Measurements from ENCODE around the gene PSMG3. TPM values are rescaled to one million over a fixed set of nuclear protein-coding genes. Genes with fewer than 3 reads are reported as not detected.

The PSMG3 gene
- total RNA-seq, 1 experiment from 2014 or later: 33.3 TPM

DNA sequence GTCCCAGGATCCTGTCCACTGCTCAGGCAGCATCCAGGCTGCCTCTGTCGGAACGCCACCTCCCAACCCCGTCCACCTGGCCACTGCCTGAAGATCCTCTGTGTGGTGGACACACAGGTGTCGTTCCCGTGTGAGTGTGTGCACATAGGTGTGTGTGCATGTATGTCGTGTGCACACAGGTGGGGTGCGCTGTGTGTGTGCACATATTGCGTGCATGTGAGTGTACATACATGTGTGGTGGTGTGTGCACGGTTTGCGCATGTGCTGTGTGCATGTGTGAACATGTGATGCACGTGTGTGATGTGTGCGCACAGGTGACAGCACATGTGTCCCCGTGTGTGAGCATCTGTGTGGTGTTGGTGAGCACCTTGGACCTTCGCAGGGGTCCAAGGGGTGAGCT, 20.9 kb downstream of the PSMG3 start:
- H3K9me3 Mint-ChIP-seq: no peaks in the 10 kb centered on the region
- DNase-seq (ENCODE audit: low spot score): no peak
- ChIA-PET POLR2A (no interaction called here), CTCF (interaction anchor here (0.6 to 2.1 kb wide), 3 partner anchors 9 to 144 kb away, joined by 3 to 7 read pairs (median 5); no protein-coding TSS in a partner anchor)
- H3K27me3 Mint-ChIP-seq (ENCODE audit: low read depth): no peaks in the 10 kb centered on the region
- no peaks in the 10 kb centered on the region for H3K36me3 Mint-ChIP-seq
- peak overlapping the region; percentile 89 for H3K27ac Mint-ChIP-seq
- TF ChIP-seq NR3C1 (CRISPR knock-in tag; conservative IDR thresholded peaks at IDR 0.05; ENCODE audit: low read depth) (no peak), SMAD3 (CRISPR knock-in tag; IDR thresholded peaks at IDR 0.05; ENCODE audit: borderline replicate concordance) (no peak), OVOL2 (CRISPR knock-in tag; IDR thresholded peaks at IDR 0.05; ENCODE audit: borderline replicate concordance) (no peak), ZNF263 (CRISPR knock-in tag; IDR thresholded peaks at IDR 0.05; ENCODE audit: low read depth) (no peak), KAT7 (CRISPR knock-in tag; IDR thresholded peaks at IDR 0.05; ENCODE audit: borderline replicate concordance) (no peak), SOX15 (CRISPR knock-in tag; IDR thresholded peaks at IDR 0.05) (no peak)
- TF ChIP-seq, protein P1, sequence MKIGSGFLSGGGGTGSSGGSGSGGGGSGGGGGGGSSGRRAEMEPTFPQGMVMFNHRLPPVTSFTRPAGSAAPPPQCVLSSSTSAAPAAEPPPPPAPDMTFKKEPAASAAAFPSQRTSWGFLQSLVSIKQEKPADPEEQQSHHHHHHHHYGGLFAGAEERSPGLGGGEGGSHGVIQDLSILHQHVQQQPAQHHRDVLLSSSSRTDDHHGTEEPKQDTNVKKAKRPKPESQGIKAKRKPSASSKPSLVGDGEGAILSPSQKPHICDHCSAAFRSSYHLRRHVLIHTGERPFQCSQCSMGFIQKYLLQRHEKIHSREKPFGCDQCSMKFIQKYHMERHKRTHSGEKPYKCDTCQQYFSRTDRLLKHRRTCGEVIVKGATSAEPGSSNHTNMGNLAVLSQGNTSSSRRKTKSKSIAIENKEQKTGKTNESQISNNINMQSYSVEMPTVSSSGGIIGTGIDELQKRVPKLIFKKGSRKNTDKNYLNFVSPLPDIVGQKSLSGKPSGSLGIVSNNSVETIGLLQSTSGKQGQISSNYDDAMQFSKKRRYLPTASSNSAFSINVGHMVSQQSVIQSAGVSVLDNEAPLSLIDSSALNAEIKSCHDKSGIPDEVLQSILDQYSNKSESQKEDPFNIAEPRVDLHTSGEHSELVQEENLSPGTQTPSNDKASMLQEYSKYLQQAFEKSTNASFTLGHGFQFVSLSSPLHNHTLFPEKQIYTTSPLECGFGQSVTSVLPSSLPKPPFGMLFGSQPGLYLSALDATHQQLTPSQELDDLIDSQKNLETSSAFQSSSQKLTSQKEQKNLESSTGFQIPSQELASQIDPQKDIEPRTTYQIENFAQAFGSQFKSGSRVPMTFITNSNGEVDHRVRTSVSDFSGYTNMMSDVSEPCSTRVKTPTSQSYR (CRISPR knock-in tag; IDR thresholded peaks at IDR 0.05): no peak
- TF ChIP-seq, protein P2, sequence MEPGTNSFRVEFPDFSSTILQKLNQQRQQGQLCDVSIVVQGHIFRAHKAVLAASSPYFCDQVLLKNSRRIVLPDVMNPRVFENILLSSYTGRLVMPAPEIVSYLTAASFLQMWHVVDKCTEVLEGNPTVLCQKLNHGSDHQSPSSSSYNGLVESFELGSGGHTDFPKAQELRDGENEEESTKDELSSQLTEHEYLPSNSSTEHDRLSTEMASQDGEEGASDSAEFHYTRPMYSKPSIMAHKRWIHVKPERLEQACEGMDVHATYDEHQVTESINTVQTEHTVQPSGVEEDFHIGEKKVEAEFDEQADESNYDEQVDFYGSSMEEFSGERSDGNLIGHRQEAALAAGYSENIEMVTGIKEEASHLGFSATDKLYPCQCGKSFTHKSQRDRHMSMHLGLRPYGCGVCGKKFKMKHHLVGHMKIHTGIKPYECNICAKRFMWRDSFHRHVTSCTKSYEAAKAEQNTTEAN (CRISPR knock-in tag; IDR thresholded peaks at IDR 0.05): no peak
- TF ChIP-seq, protein P3, sequence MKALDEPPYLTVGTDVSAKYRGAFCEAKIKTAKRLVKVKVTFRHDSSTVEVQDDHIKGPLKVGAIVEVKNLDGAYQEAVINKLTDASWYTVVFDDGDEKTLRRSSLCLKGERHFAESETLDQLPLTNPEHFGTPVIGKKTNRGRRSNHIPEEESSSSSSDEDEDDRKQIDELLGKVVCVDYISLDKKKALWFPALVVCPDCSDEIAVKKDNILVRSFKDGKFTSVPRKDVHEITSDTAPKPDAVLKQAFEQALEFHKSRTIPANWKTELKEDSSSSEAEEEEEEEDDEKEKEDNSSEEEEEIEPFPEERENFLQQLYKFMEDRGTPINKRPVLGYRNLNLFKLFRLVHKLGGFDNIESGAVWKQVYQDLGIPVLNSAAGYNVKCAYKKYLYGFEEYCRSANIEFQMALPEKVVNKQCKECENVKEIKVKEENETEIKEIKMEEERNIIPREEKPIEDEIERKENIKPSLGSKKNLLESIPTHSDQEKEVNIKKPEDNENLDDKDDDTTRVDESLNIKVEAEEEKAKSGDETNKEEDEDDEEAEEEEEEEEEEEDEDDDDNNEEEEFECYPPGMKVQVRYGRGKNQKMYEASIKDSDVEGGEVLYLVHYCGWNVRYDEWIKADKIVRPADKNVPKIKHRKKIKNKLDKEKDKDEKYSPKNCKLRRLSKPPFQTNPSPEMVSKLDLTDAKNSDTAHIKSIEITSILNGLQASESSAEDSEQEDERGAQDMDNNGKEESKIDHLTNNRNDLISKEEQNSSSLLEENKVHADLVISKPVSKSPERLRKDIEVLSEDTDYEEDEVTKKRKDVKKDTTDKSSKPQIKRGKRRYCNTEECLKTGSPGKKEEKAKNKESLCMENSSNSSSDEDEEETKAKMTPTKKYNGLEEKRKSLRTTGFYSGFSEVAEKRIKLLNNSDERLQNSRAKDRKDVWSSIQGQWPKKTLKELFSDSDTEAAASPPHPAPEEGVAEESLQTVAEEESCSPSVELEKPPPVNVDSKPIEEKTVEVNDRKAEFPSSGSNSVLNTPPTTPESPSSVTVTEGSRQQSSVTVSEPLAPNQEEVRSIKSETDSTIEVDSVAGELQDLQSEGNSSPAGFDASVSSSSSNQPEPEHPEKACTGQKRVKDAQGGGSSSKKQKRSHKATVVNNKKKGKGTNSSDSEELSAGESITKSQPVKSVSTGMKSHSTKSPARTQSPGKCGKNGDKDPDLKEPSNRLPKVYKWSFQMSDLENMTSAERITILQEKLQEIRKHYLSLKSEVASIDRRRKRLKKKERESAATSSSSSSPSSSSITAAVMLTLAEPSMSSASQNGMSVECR (CRISPR knock-in tag; IDR thresholded peaks at IDR 0.05; ENCODE audit: borderline replicate concordance): no peak
- TF ChIP-seq, protein P4, sequence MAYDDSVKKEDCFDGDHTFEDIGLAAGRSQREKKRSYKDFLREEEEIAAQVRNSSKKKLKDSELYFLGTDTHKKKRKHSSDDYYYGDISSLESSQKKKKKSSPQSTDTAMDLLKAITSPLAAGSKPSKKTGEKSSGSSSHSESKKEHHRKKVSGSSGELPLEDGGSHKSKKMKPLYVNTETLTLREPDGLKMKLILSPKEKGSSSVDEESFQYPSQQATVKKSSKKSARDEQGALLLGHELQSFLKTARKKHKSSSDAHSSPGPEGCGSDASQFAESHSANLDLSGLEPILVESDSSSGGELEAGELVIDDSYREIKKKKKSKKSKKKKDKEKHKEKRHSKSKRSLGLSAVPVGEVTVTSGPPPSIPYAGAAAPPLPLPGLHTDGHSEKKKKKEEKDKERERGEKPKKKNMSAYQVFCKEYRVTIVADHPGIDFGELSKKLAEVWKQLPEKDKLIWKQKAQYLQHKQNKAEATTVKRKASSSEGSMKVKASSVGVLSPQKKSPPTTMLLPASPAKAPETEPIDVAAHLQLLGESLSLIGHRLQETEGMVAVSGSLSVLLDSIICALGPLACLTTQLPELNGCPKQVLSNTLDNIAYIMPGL (CRISPR knock-in tag; IDR thresholded peaks at IDR 0.05): no peak
- TF ChIP-seq, protein P5, sequence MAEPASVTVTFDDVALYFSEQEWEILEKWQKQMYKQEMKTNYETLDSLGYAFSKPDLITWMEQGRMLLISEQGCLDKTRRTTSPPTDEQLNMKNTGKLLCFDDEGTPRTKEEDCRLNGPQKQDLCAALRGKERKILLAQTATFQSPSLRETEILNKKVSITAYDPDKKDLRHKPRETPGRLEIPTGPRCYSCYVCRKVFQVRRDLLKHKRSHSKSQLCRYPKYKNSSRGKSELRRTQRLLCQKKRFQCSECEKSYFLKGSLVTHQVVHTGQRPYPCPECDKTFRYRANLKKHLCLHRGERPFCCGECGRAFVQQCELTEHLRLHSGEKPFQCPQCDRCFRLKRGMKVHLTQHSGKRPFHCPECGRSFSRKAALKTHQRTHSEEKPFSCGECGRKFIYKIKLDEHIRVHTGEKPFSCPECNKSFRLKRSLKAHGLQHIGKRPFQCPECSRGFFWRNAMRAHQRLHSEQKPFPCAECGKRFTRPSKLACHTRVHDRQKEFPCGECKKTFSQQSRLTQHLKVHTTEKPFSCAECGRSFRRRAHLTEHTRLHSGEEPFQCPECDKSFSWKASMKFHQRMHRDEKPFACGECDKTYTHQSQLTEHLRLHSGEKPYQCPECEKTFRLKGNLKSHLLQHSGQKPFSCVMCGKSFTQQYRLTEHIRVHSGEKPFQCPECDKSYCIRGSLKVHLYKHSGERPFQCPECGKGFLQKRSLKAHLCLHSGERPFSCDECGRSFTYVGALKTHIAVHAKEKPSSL (CRISPR knock-in tag; conservative IDR thresholded peaks at IDR 0.05): no peak
- no peak overlapping the region for H3K4me3 Mint-ChIP-seq
- no peaks in the 10 kb centered on the region for H3K4me1 Mint-ChIP-seq
- ATAC-seq: no peak

DNA sequence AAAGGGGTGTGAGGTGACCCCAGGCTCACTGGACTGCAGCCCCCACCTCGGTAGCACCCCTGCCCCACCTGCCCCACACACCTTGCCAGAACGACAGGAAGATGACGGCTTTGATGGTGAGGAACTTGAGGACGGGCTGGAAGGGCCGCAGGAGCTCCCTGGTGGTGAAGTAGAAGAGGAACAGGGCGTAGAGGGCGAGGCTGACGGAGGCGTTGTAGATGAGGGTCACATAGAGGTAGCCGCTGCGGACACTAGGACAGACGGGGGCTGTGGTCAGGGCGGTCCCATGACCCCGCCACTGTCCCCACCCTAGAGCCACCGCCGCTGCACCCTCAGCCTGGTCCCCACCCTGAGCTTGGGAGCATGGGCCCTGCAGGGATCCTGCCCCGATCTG, 21.4 kb downstream of the PSMG3 start:
- Mint-ChIP-seq H3K4me1 (no peaks in the 10 kb centered on the region), H3K9me3 (no peaks in the 10 kb centered on the region), H3K4me3 (no peak overlapping the region), H3K27me3 (ENCODE audit: low read depth) (no peaks in the 10 kb centered on the region), H3K36me3 (no peaks in the 10 kb centered on the region), H3K27ac (peak overlapping the region; percentile 74; the same call in 1 of the 2 replicates)
- 0 out of 2 replicates have a peak, but pooled peaks have one; percentile 6 for TF ChIP-seq ZNF121 (CRISPR knock-in tag; IDR thresholded peaks at IDR 0.05)
- no peak for TF ChIP-seq GRHL2 (CRISPR knock-in tag; IDR thresholded peaks at IDR 0.05; ENCODE audit: insufficient replicate concordance, severe bottlenecking)
- POLR2A ChIA-PET: no interaction called here
- DNase-seq (ENCODE audit: low spot score) (no peak), ATAC-seq (peak; percentile 37)
- CTCF ChIA-PET: interaction anchor here (0.6 to 2.1 kb wide), 5 partner anchors 10 to 143 kb away, joined by 3 to 7 read pairs (median 3); no protein-coding TSS in a partner anchor
